Peyer's patch (tissue), 4 donors: ENCODE results near the gene PACS2. TPM values are rescaled to one million over a fixed set of nuclear protein-coding genes. Genes with fewer than 3 reads are reported as not detected.
A peak's percentile ranks its signal among the peaks of the same experiment; 100 is the strongest.

Experiments used
- DNase-seq, 3 donors: peaks; one replicate each; pipeline ENCODE4 v3.0.0-alpha.2; 2017 to 2019
- H3K27ac ChIP-seq, 4 donors: fragments of 200-600 bp; sonication (generic); one replicate each; pipeline ENCODE4 v1.5.1; 2016 to 2019
- H3K27me3 ChIP-seq, 2 donors: fragments of 200-600 bp; sonication (generic); one replicate each; pipeline ENCODE4 v1.5.1; 2019
- H3K36me3 ChIP-seq, 3 donors: fragments of 200-600 bp; sonication (generic); one replicate each; pipeline ENCODE4 v1.5.1; 2016 to 2019
- H3K4me1 ChIP-seq, 4 donors: fragments of 200-600 bp; sonication (generic); one replicate each; pipeline ENCODE4 v1.5.1; 2016 to 2019
- H3K4me3 ChIP-seq, 4 donors: fragments of 200-600 bp; sonication (generic); 1 replicate in 3 of 4; 2 replicates in 1 of 4; pipeline ENCODE4 v1.5.1; 2016 to 2019; ENCODE audit warnings: mild to moderate bottlenecking in 1 of 4
- H3K9me3 ChIP-seq, 4 donors: fragments of 200-600 bp; sonication (generic); one replicate each; pipeline ENCODE4 v1.5.1; 2016 to 2019; ENCODE audit warnings: mild to moderate bottlenecking in 1 of 4
- POLR2A ChIP-seq, 2 donors: fragments of 450-650 bp; IDR thresholded peaks; one replicate each; pipeline ENCODE4 v1.5.1; 2017; ENCODE audit warnings: antibody characterized with exemption in 2 of 2, mild to moderate bottlenecking in 2 of 2, moderate library complexity in 2 of 2
- total RNA-seq, 4 donors: library from RNA; depleted of rRNA; stranded (reverse); fragments of >200 nt; gene quantifications; one replicate each; pipeline ENCODE4 v1.1.0, GENCODE V29; 2016
- TF ChIP-seq, protein P1 (sequence below), 6 experiments: fragments of 450-650 bp in 4 of 6; fragments of 200-600 bp in 2 of 6; sonication (generic) in 1 of 6; IDR thresholded peaks; one replicate each; pipeline ENCODE4 v1.5.1; 2017 to 2019; ENCODE audit warnings: antibody characterized with exemption in 6 of 6, mild to moderate bottlenecking in 3 of 6, moderate library complexity in 1 of 6

Gene PACS2
- total RNA-seq, 4 donors from 2014 or later = 77.2 to 158 (median 126) TPM

DNA sequence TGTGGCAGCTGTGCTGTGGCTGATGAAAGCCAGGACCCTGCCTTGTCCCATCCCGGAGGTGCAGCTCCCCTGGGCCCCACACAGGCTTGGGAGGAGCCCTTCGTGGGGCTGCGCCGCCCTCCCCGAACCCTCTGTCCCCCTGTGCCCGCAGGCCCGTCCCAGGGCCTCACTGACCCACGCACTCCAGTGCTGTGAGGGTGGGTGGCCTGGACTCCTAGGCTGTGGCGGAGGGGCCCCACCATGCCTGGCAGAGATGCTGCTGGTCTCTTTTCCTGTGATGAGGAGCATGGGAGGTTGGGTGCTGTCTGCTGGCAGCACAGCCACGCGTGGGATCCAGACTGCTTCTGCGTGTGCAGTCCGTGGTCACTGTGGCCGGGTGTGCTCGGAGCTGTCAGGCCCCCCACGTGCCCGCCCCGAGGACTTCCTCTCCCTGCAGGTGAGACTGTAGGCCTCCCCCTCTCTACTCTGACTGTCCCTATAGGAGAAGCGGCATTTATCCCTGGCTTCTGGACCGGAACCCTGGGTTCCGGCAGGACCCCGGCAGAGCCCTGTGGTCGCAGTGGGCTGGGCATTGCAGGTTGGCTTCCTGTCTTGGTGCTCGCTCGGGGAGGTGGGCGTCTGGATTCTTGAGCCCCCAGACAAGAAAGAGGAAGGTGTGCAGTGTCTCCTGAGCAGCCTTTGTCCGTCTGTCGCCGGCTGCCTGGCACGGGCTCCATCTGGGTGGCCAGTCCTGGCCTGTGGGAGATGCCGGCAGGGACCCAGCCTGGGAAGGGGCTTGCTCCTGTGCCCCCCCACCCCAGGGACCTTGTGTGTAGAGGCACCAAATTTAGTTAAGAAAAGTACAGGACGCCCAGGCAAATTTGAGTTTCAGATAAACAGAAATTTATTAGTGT, 107.4 kb downstream of the PACS2 start:
- peak overlapping the region in 2 of 4 donors; percentile 31 to 66 for H3K27ac ChIP-seq
- TF ChIP-seq, protein P1, sequence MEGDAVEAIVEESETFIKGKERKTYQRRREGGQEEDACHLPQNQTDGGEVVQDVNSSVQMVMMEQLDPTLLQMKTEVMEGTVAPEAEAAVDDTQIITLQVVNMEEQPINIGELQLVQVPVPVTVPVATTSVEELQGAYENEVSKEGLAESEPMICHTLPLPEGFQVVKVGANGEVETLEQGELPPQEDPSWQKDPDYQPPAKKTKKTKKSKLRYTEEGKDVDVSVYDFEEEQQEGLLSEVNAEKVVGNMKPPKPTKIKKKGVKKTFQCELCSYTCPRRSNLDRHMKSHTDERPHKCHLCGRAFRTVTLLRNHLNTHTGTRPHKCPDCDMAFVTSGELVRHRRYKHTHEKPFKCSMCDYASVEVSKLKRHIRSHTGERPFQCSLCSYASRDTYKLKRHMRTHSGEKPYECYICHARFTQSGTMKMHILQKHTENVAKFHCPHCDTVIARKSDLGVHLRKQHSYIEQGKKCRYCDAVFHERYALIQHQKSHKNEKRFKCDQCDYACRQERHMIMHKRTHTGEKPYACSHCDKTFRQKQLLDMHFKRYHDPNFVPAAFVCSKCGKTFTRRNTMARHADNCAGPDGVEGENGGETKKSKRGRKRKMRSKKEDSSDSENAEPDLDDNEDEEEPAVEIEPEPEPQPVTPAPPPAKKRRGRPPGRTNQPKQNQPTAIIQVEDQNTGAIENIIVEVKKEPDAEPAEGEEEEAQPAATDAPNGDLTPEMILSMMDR (IDR thresholded peaks at IDR 0.05) = no peak
- no peak for TF ChIP-seq POLR2A (IDR thresholded peaks at IDR 0.05)
- H3K36me3 ChIP-seq = no peaks in the 10 kb centered on the region
- H3K27me3 ChIP-seq = no peaks in the 10 kb centered on the region
- H3K4me3 ChIP-seq = peak overlapping the region in 1 of 4 donors; percentile 93
- DNase-seq = no peak
- peaks cover 5 to 37% (median 20%) of the 10 kb centered on the region in 4 donors for H3K4me1 ChIP-seq
- H3K9me3 ChIP-seq = no peaks in the 10 kb centered on the region

DNA sequence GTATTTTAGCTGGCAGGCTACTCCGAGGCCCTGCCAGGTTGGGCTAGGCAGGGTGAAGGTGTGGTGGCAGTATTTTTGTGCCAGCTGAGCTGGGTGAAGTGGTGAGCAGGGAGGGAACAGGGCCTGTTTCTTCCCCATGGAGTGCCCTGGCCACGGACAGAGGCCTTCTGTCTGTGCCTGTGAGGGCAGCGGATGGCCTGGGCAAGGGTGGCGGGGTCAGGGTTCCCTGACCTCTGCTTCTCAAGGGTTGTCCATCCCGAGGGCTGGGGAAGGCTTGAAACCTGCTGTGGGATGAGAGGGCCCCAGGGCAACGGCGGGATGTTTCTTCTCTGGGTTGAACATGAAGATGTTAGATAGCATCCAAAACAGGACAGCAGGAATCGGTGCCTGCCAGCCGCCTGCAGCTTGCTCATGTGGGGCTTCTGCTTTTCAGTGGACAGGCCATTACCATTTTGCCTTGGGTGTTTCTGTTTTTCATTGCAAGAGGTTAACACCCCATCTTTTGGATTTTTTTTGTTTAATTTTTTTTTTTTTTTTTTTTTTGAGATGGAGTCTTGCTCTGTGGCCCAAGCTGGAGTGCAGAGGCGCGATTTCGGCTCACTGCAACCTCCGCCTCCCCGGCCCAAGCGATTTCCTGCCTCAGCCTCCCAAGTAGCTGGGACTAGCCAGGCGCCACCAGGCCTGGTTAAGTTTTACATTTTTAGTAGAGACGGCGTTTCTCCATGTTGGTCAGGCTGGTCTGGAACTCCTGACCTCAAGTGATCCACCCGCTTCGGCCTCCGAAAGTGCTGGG, 108.3 kb downstream of the PACS2 start:
- Histone ChIP-seq H3K27ac (no peak overlapping the region), H3K4me3 (no peak overlapping the region), H3K27me3 (no peaks in the 10 kb centered on the region), H3K9me3 (no peaks in the 10 kb centered on the region), H3K4me1 (peaks cover 5 to 37% (median 20%) of the 10 kb centered on the region in 4 donors), H3K36me3 (no peaks in the 10 kb centered on the region)
- TF ChIP-seq POLR2A (IDR thresholded peaks at IDR 0.05) = no peak
- TF ChIP-seq, protein P1 (IDR thresholded peaks at IDR 0.05) = no peak
- no peak for DNase-seq

DNA sequence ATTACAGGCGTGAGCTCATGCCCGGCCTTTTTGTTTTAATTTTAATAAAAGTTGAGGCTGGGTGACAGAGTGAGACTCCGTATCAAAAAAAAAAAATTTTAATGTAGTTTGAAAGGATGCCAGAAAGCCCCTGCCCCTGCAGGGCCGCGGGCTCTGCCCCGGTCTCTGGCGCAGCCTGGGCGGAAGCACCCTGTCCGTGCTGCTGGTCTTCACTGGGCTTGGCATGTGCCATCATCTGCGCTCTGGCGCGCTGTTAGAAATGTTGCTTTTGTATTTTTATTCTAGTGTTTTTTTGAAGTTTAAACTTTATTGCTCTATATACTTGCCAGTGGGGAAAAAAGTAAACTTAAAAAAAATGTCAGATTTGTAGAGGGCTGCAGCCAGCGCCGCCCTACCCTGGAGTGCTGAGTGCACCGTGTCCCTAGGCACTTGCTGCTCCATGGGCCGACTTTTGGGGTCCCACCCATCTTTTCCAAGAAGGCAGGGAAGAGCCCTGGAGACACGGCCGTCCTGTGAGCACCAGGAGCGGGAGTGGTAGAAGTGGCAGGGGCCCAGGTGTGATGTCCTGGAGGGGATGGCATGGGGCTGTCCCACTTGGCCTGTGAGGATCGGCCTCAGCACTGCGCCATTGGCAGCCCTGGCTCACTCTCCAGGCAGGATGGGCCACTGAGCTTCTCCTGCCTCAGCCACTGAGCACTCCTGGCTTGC, 109.1 kb downstream of the PACS2 start:
- Histone ChIP-seq H3K4me3 (no peak overlapping the region), H3K9me3 (no peaks in the 10 kb centered on the region), H3K27me3 (no peaks in the 10 kb centered on the region), H3K36me3 (no peaks in the 10 kb centered on the region), H3K27ac (no peak overlapping the region), H3K4me1 (peaks cover 5 to 30% (median 20%) of the 10 kb centered on the region in 4 donors)
- TF ChIP-seq POLR2A (IDR thresholded peaks at IDR 0.05) = no peak
- TF ChIP-seq, protein P1 (IDR thresholded peaks at IDR 0.05) = no peak
- DNase-seq = no peak

DNA sequence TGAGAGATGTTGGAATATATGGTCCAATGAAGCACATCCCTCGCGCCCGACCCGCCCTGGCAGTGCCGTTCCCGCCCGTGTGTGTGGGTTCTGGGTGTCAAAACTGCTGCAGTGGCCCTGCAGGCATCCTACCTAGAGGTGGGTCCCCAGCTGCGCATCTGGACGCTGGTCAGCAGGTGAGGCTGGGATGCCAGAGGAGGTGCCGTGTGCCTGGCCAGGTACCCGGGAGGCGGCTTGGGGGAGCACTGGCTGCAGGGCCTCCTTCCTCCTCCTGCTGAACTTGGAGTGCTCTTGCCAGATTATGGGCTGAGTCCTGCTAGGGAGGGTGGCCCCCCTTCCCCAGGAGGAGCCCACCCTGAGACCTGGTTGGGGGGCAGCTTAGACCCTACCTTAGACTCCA, 110.3 kb downstream of the PACS2 start:
- no peak overlapping the region for H3K27ac ChIP-seq
- no peak for TF ChIP-seq POLR2A (IDR thresholded peaks at IDR 0.05)
- TF ChIP-seq, protein P1 (IDR thresholded peaks at IDR 0.05) = no peak
- peaks cover 5 to 23% (median 18%) of the 10 kb centered on the region in 4 donors for H3K4me1 ChIP-seq
- H3K36me3 ChIP-seq = no peaks in the 10 kb centered on the region
- H3K9me3 ChIP-seq = no peaks in the 10 kb centered on the region
- no peak for DNase-seq
- H3K4me3 ChIP-seq = no peak overlapping the region
- no peaks in the 10 kb centered on the region for H3K27me3 ChIP-seq

DNA sequence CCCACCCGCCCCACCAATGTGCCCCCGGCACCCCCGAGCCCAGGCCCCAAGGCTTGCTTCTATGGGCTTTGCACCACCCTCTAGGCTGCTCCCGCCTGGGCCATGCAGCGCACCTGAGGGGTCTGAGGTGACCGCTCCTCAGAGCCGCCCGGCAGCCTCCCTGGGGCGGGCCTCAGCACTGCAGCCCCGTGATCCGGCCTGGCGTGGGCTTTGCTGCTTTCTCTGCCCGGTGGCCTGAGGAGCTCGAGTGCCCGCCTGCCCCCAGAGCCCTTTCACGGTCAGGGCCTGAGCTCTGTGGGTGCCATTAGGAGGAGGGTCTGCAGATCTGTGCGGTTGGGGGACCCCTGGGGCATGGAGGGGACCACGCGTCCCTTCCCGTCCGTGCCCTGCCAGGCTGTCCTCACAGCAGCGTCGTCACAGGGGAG, 111.3 kb downstream of the PACS2 start:
- no peak for DNase-seq
- TF ChIP-seq, protein P1 (IDR thresholded peaks at IDR 0.05) = no peak
- no peak for TF ChIP-seq POLR2A (IDR thresholded peaks at IDR 0.05)
- no peaks in the 10 kb centered on the region for H3K27me3 ChIP-seq
- H3K4me3 ChIP-seq = no peak overlapping the region
- no peaks in the 10 kb centered on the region for H3K36me3 ChIP-seq
- H3K27ac ChIP-seq = no peak overlapping the region
- peaks cover 4 to 17% (median 13%) of the 10 kb centered on the region in 4 donors for H3K4me1 ChIP-seq
- H3K9me3 ChIP-seq = no peaks in the 10 kb centered on the region
